ENCODE results near the gene TCEANC2.

- TF ChIP-seq CTCF (conservative IDR thresholded peaks at IDR 0.05; ENCODE audit: low read depth in 2 of 2) = no peak
- no peak for TF ChIP-seq EZH2 (IDR thresholded peaks at IDR 0.05; ENCODE audit: low read depth, unreplicated experiment)
- TF ChIP-seq POLR2AphosphoS5 (IDR thresholded peaks at IDR 0.05; ENCODE audit: low read depth) = no peak
- TF ChIP-seq JUNB (IDR thresholded peaks at IDR 0.05; ENCODE audit: unreplicated experiment) = no peak
- TF ChIP-seq REST (IDR thresholded peaks at IDR 0.05; ENCODE audit: unreplicated experiment) = no peak
- TF ChIP-seq EZH2phosphoT487 (IDR thresholded peaks at IDR 0.05; ENCODE audit: unreplicated experiment) = no peak
- TF ChIP-seq ETS1 (IDR thresholded peaks at IDR 0.05) = no peak
- no peak for TF ChIP-seq CREB1 (CRISPR knock-in tag; IDR thresholded peaks at IDR 0.05; ENCODE audit: low read depth)
- no peak for TF ChIP-seq NANOG (IDR thresholded peaks at IDR 0.05; ENCODE audit: borderline replicate concordance)
- TF ChIP-seq ZNF462 (CRISPR knock-in tag; IDR thresholded peaks at IDR 0.05) = no peak
These were observed 74.3 kb downstream of the TCEANC2 start for GRCh38 chr1:54127594-54128300.
